Motor neuron (in vitro differentiated cells): ENCODE data around the gene CDH4. TPM values are rescaled to one million over a fixed set of nuclear protein-coding genes. Genes with fewer than 3 reads are reported as not detected.
A peak's percentile ranks its signal among the peaks of the same experiment; 100 is the strongest.

ENCODE experiments used
- ATAC-seq, 8 experiments: fragments of 200-7000 bp; cut with Tn5 transposase; replicated peaks in 6 of 8; 2 replicates each; pipeline ENCODE4 v1.8.0; 2021; ENCODE audit warnings: mild to moderate bottlenecking in 8 of 8, moderate library complexity in 8 of 8
- H3K27ac ChIP-seq, 2 donors: fragments of 250-450 bp; sonication (Bioruptor Pico); 2 replicates each; pipeline ENCODE4 v1.9.0; 2021; ENCODE audit warnings: antibody characterized with exemption in 2 of 2, mild to moderate bottlenecking in 2 of 2, moderate library complexity in 1 of 2
- H3K4me1 ChIP-seq, 2 donors: fragments of 250-450 bp; sonication (Bioruptor Pico); replicated peaks in 1 of 2; 2 replicates each; pipeline ENCODE4 v1.6.1; 2021; ENCODE audit warnings: antibody characterized with exemption in 2 of 2, mild to moderate bottlenecking in 2 of 2, moderate library complexity in 1 of 2
- H3K4me3 ChIP-seq, 5 donors: fragments of 250-450 bp; sonication (Bioruptor Pico); 2 replicates each; pipeline ENCODE4 v1.9.0; 2021; ENCODE audit warnings: antibody characterized with exemption in 5 of 5, mild to moderate bottlenecking in 5 of 5, moderate library complexity in 4 of 5
- WGBS, 10 experiments: fragments of 450-650 bp; shearing (Covaris generic); methylation state at CpG; one replicate each; pipeline ENCODE4 v1.0.0; 2022; 5-methylcytosine and 5-hydroxymethylcytosine counted together
- in situ Hi-C, 9 experiments: fragments of 400-800 bp; cut with MboI; loops; one replicate each; pipeline ENCODE4 v1.15.0; 2021; ENCODE audit warnings: low sequenced_read_pairs in 9 of 9, low pct_unique_long_range_greater_than_20kb in 2 of 9; ENCODE audit not compliant: unreplicated experiment in 9 of 9
- total RNA-seq, 8 experiments: library from RNA; unstranded; fragments of 300-600 nt; gene quantifications; 2 replicates each; pipeline versions ENCODE4 v1.2.3 to v1.2.4, GENCODE V29; 2022

The CDH4 gene
- total RNA-seq, 8 experiments from 2014 or later: 2.4 to 41.6 (median 12.9) TPM

DNA sequence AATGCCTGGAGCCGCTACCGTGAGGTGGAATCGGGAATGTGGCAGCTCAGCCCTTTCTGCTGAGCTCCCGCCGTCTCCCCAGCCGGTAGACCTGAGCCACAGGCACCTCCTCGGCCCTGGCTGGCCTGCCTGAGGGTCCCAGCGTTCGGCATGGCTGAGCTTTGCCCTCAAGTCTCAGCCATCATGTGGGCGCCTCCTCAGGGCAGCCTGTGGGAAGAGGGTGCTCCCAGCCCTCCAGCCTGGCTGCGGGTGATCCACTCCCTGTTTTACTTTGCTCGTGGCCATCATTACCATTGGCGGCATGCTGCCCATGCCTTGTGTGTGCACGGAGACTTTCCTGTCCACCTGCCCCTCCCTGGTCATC is 329.7 kb downstream of the CDH4 start:
- in situ Hi-C loops: no loop called here
- peaks cover 17 to 30% of the 10 kb centered on the region in 2 donors for H3K4me1 ChIP-seq
- WGBS, 10 experiments: 0 to 100% (median 81%) methylated on average over 1 to 10 of the region's 14 CpGs; no CpG with 5 or more reads in 2 of the 10 experiments
- ATAC-seq: peak in 3 of 8 experiments; percentile 3 to 15 (median 9)
- no peak overlapping the region for H3K4me3 ChIP-seq
- no peak overlapping the region for H3K27ac ChIP-seq

DNA sequence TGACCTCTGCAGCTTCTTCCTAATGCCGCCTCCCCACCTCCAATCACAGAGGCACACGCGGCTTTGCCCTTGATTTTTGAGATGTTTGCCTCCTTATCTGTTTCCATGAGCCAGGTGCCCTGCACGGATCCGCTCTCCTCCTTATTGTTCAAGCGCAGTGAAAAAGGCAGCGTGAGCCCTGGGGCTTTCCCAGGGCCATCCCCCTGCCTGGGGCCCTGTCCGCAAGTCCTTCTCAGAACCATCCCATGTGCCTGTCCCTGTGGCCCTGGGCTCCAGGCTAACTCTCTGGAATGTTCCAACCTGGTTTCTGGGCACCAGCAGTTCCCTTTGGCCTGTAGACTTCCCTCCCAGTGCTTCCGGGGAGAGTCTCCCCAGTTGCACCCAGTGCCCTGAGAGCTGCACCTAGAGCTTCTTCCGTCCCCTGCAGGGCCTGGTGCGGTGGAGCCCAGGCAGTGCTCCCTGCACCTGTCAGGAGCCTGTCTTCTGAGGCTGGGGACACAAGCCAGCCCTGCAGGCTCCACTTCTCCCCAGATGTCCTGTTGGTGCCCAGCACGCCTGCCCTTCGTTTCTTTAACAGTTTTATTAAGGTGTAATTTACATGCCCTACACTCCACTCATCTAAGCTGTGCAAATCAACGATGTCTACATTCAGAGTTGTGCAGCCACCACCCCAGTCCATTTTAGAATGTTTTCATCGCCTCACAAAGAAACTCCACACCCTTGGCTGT is 330.3 kb downstream of the CDH4 start:
- Histone ChIP-seq H3K4me1 (peaks cover 21 to 32% of the 10 kb centered on the region in 2 donors), H3K27ac (no peak overlapping the region), H3K4me3 (no peak overlapping the region)
- in situ Hi-C loops: no loop called here
- 0 to 100% (median 87%) methylated on average over 1 to 12 of the region's 15 CpGs; no CpG with 5 or more reads in 1 of the 10 experiments for WGBS, 10 experiments
- ATAC-seq: peak in 2 of 8 experiments; percentile 11 to 16

DNA sequence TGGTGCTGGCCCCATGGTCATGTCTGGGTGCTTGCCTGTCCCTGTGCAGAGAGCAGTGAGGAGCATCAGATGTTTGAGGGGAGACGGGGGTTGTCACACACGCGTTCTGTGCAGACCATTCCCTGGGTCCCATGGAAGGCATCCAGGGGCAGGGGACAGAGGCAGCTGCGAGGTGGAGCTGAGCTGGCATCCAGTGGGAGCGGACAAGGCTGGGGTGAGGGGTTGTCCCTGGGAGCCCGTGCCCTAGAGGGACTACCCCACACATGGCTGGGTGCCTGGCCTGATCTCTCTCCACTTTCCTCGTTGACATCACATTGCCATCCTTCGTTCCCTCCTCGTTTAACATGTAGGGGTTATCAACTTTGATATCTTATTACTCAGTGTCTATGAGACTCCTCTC is 331.3 kb downstream of the CDH4 start:
- Histone ChIP-seq H3K4me1 (peaks cover 31 to 42% of the 10 kb centered on the region in 2 donors), H3K4me3 (no peak overlapping the region), H3K27ac (no peak overlapping the region)
- ATAC-seq: no peak
- WGBS, 10 experiments: 27 to 72% (median 45%) methylated on average over 1 to 3 of the region's 9 CpGs; no CpG with 5 or more reads in 6 of the 10 experiments
- in situ Hi-C loops: no loop called here

DNA sequence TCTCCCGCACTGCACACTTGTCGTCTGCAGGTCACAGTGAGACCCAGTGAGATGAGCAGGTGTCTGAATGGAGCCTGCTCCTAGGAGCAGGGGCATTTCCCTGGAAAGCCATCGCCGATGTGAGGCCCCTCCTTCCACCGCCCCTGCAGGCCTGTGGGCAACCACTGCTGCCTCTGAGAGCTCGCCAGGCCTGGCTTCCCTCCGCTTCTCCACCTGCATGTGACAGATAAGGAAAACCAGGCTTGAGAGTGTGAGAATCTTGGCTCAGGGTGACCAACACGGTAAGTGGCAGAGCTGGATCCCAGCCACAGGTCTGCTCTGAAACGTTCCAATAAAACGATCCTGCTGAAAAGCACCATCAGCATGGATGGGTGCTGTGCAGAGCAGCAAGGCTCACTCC is 332.8 kb downstream of the CDH4 start:
- H3K4me1 ChIP-seq: peaks cover 46 to 57% of the 10 kb centered on the region in 2 donors
- peak in 5 of 8 experiments; percentile 26 to 42 (median 40) for ATAC-seq
- 0 to 100% (median 60%) methylated on average over 1 to 5 of the region's 10 CpGs; no CpG with 5 or more reads in 4 of the 10 experiments for WGBS, 10 experiments
- no peak overlapping the region for H3K4me3 ChIP-seq
- no peak overlapping the region for H3K27ac ChIP-seq
- in situ Hi-C loops: no loop called here

DNA sequence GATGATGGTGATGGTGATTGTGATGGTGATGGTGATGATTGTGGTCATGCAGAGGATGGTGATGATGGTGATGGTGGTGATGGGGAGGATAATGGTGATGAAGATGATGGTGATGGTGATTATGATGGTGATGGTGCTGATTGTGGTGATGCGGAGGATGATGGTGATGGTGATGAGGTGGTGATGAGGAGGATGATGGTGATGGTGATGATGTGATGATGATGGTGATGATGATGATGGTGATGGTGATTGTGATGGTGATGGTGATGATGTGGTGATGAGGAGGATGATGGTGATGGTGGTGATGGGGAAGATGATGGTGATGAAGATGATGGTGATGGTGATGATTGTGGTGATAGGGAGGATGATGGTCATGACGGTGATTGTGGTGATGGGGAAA is 333.7 kb downstream of the CDH4 start:
- Histone ChIP-seq H3K4me3 (no peak overlapping the region), H3K27ac (no peak overlapping the region), H3K4me1 (peaks cover 49 to 64% of the 10 kb centered on the region in 2 donors)
- in situ Hi-C loops: no loop called here
- 42 to 100% (median 90%) methylated on average over 1 to 2 of the region's 2 CpGs; no CpG with 5 or more reads in 1 of the 10 experiments for WGBS, 10 experiments
- ATAC-seq: no peak

DNA sequence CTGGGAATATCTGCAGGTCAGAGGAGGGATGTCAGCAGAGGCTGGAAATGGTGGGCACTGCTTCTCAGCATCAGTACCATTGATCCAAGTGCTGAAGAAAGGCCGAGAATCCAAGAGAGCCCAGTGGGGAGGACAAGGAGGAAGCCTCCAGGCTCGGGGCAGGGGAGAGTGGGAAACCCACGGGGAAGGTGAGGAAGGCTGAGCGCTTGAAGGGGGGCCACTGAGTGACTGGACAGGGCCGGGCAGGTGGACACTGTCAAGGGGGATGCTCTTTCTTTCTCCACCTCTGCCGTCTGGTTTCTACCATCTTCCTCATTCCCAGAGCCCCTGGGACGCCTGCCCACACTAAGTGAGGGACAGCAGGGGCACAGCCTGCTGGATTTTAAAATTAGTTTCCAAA is 335.0 kb downstream of the CDH4 start:
- WGBS, 10 experiments: 94 to 100% (median 96%) methylated on average over 1 to 6 of the region's 7 CpGs; no CpG with 5 or more reads in 7 of the 10 experiments
- no peak for ATAC-seq
- in situ Hi-C loops: no loop called here
- no peak overlapping the region for H3K4me3 ChIP-seq
- H3K27ac ChIP-seq: no peak overlapping the region
- peaks cover 49 to 57% of the 10 kb centered on the region in 2 donors for H3K4me1 ChIP-seq

DNA sequence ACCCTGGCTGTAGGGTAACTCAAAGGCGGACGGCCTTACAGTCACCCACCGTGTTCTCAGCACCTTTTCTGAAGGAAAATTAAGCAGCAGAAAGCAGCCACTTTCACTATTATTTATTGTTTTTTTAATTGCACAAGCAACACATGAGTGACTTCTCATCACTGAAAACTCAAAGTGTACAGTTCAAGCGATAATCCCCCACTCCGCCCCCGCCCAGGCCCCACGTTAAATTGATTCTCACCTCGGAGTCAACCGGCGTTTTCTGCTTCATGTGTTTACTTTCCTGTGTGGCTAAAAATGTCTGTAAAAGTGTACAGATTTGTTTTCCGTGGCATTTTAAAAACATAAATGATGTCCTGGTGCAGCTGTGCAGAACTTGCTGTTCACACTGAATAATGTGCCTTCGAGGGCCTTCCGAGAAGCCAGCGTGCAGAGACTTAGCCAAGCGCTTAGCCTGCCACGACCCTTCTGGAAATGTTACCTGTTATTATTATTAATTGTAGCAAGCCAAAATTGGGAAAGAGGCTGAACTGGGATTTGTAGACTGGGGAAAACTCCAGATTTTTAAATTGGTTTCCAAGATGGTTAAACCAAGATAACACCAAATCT is 335.7 kb downstream of the CDH4 start:
- no peak overlapping the region for H3K4me3 ChIP-seq
- in situ Hi-C loops: no loop called here
- ATAC-seq: peak in 1 of 8 experiments; percentile 20
- H3K27ac ChIP-seq: peak overlapping the region; percentile 46 to 73
- peaks cover 47 to 49% of the 10 kb centered on the region in 2 donors for H3K4me1 ChIP-seq
- 42 to 94% (median 89%) methylated on average over 1 to 12 of the region's 16 CpGs; no CpG with 5 or more reads in 3 of the 10 experiments for WGBS, 10 experiments

DNA sequence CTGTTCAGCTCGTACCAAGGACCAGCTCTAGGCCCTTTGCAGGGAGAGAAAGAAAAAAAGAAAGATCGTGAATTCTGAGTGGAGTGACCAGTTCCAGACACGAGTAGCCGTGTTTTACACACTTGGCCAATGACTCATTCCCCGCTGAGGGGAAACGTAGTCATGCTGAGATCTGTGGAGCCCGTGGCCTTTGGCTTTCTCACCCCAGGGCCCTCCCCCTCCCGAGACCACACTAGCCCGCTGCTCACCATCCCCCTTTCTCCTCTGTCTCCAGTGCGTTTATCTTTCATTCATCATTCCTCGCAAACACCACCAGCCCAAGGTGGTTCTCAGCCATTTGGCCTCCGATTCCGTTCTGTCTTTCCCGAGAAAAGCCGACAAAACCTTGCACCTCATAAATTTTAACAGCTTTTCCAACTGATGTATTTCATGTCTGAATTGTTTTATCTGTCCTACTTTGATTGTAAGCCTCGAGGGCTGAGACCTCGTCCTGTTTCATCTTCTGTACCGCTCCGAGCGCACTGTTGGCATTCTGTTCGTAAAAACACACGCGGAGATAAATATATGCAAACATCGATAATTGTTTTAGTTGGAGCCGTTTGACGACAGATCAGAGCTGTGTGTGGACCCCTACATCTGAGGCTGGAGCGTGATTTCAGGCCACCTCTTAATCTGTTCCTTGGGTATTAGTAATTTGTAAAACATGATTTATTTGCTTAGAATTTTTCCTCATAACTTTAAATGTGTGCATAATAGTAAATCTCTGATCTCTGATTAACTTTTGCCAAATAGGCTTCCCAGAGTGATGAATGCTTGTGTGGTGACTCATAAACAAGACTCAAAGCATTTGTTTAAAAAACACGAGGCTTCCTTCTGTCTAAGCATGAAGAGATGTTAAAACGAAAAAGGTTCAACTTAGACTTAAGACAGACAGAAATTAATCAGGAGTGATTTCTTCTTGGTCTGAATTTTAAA is 336.6 kb downstream of the CDH4 start:
- peak in 7 of 8 experiments; percentile 78 to 91 (median 90) for ATAC-seq
- H3K4me1 ChIP-seq: peaks cover 46 to 48% of the 10 kb centered on the region in 2 donors
- H3K27ac ChIP-seq: peak overlapping the region; percentile 46 to 73
- in situ Hi-C loops: no loop called here
- WGBS, 10 experiments: 0 to 47% (median 35%) methylated on average over 1 to 25 of the region's 29 CpGs
- no peak overlapping the region for H3K4me3 ChIP-seq

DNA sequence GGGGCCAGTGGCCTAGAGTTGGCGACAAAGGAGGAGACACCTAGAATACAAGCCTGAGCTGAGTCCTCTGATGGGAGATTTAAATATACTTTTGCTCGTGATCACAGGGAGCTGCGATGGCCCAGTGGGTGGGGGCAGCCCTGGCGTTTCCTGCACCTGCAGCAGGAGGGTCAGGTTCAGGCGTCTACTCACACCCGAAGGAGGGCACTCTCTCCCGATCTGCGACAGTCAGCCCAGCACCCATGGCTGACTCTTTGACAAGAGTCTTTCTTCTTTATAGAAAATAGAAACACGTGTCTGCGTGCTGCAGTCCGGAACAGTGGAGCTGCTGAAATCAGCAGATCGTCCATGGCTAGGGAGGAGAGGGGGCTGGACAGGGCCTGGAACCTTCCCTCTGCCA is 338.2 kb downstream of the CDH4 start:
- 0 to 100% (median 91%) methylated on average over 1 to 5 of the region's 12 CpGs; no CpG with 5 or more reads in 6 of the 10 experiments for WGBS, 10 experiments
- no peak overlapping the region for H3K4me3 ChIP-seq
- ATAC-seq: no peak
- in situ Hi-C loops: no loop called here
- H3K4me1 ChIP-seq: peaks cover 34% of the 10 kb centered on the region in 2 donors
- no peak overlapping the region for H3K27ac ChIP-seq

DNA sequence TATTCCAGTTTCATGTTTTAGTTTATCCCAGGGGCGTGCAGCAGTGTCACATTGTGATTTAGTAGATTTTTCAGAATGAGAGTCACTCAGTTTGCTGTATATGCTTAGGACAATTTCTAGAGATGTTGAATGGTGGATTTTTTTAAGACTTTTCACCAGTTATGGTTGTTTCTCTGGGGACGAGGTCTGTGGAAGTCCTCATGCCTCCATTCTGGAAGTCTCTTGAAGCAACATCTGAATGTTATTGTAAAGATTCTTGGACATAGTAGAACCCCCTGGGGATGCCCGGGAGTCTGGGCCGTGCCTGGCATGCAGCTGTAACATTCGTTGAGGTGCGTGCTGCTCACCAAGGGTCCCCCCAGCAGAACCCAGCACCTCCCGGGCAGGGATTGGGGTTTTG is 341.5 kb downstream of the CDH4 start:
- H3K4me1 ChIP-seq: peaks cover 19 to 20% of the 10 kb centered on the region in 2 donors
- whole genome bisulfite sequencing, 10 experiments: 0 to 100% (median 23%) methylated on average over 1 to 4 of the region's 7 CpGs; no CpG with 5 or more reads in 5 of the 10 experiments
- no peak overlapping the region for H3K4me3 ChIP-seq
- no peak for ATAC-seq
- in situ Hi-C loops: no loop called here
- H3K27ac ChIP-seq: no peak overlapping the region

DNA sequence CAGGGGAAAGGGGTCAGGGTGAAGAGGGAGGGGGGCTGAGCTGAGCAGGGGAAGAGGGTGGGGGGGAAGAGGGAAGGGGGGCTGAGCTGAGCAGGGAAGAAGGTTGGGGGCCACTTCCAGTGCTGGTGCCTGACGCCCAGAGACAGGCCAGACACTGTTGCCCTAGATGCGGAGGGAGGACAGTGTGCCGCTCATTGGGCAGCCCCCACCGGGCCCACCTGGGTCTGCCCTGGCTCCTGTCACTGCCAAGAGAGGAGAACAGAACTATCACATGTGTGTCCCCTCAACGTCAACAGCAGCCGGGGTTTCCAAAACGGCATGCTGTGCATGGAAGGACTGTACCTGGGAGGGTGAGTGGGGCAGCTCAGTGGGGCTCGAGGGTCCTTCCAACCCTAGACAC is 342.1 kb downstream of the CDH4 start:
- in situ Hi-C loops: no loop called here
- no peak for ATAC-seq
- WGBS, 10 experiments: 41 to 82% methylated on average over 2 to 4 of the region's 8 CpGs; no CpG with 5 or more reads in 8 of the 10 experiments
- H3K4me3 ChIP-seq: no peak overlapping the region
- peaks cover 19 to 20% of the 10 kb centered on the region in 2 donors for H3K4me1 ChIP-seq
- no peak overlapping the region for H3K27ac ChIP-seq

DNA sequence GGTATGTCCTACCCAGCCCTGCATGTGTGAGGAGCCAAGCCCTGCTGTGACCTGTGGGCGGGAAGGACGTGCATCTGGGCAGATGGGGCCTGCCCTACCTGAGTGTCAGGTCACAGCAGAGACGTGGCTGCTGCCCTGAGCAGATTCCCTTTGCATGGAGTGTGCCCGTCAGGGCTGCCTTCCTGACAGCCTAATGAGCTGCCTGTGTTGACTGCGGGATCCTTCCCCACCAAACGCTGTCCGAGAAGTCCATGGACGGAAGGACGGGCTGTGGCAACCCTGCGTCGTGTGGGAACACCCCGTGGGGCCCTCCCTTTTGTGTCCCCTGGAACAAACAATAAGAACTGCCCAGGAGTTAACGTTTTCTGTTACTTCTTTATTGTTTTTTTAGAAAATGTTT is 343.2 kb downstream of the CDH4 start:
- peaks cover 20 to 21% of the 10 kb centered on the region in 2 donors for H3K4me1 ChIP-seq
- no peak overlapping the region for H3K4me3 ChIP-seq
- ATAC-seq: no peak
- in situ Hi-C loops: no loop called here
- 40 to 98% (median 67%) methylated on average over 1 to 5 of the region's 13 CpGs; no CpG with 5 or more reads in 7 of the 10 experiments for WGBS, 10 experiments
- H3K27ac ChIP-seq: no peak overlapping the region
